KMS-11 (cell line): Measurements from ENCODE around the gene GOT2.
"Not testable (repeated sequence)": the region's sequence is repeated elsewhere in the genome, so short reads cannot be mapped to it uniquely, and the experiment has no call there.

Experiments
- H2AFZ ChIP-seq: fragments of 200-600 bp; sonication (generic); 2 replicates; pipeline ENCODE4 v1.6.1; 2016; ENCODE audit warnings: antibody characterized with exemption, mixed run types, low read depth
- H3K27ac ChIP-seq: fragments of 200-600 bp; sonication (generic); 2 replicates; pipeline ENCODE4 v1.6.1; 2016; ENCODE audit warnings: mild to moderate bottlenecking, mixed run types
- H3K27me3 ChIP-seq: fragments of 200-600 bp; sonication (generic); 2 replicates; pipeline ENCODE4 v1.6.1; 2017; ENCODE audit warnings: mild to moderate bottlenecking, low read depth, mixed run types, moderate library complexity; ENCODE audit not compliant: insufficient read depth
- H3K36me3 ChIP-seq: fragments of 200-600 bp; sonication (generic); 2 replicates; pipeline ENCODE4 v1.6.1; 2017; ENCODE audit warnings: mild to moderate bottlenecking, mixed run types; ENCODE audit not compliant: insufficient read depth
- H3K4me1 ChIP-seq: fragments of 200-600 bp; sonication (generic); 2 replicates; pipeline ENCODE4 v1.6.1; 2016; ENCODE audit warnings: mild to moderate bottlenecking, low read depth, mixed run types; ENCODE audit not compliant: poor library complexity, severe bottlenecking
- H3K4me2 ChIP-seq: fragments of 200-600 bp; sonication (generic); 2 replicates; pipeline ENCODE4 v1.7.0; 2016; ENCODE audit warnings: mild to moderate bottlenecking, mixed run types
- H3K4me3 ChIP-seq: fragments of 200-600 bp; sonication (generic); IDR thresholded peaks from 2 replicates; pipeline ENCODE4 v1.6.1; 2017; ENCODE audit warnings: low read depth, low read length, mixed read lengths; ENCODE audit not compliant: insufficient read depth
- H3K79me2 ChIP-seq: fragments of 200-600 bp; sonication (generic); 2 replicates; pipeline ENCODE4 v1.6.1; 2016; ENCODE audit warnings: low read depth, mixed run types; ENCODE audit not compliant: insufficient read depth
- H3K9ac ChIP-seq: fragments of 200-600 bp; sonication (generic); 2 replicates; pipeline ENCODE4 v1.6.1; 2016; ENCODE audit warnings: mild to moderate bottlenecking, mixed run types
- H4K20me1 ChIP-seq: fragments of 200-600 bp; sonication (generic); 2 replicates; pipeline ENCODE4 v1.6.1; 2016; ENCODE audit warnings: mild to moderate bottlenecking, mixed run types; ENCODE audit not compliant: insufficient read depth
- TF ChIP-seq, protein P1 (sequence below): fragments of 200-600 bp; sonication (generic); conservative IDR thresholded peaks from 2 replicates; pipeline ENCODE4 v1.6.1; 2017; ENCODE audit warnings: low read depth, mild to moderate bottlenecking, antibody characterized with exemption, low read length, moderate library complexity, mixed read lengths

GOT2 gene

DNA sequence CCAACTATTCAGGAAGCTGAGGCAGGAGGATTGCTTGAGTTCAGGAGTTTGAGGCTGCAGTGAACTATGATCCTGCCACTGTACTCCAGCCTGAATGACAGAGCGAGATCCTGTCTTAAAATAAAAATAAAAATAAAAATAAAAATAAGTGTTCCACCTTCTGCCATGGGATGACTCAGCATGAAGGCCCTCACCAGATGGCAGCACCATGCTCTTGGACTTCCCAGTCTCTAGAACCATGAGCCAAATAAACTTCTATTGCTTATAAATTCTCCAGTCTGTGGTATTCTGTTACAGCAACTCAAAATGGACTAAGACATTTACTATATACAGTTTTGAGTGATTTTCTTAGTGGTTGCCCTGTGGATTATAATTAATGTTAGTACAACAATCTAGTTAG, 41.7 kb downstream of the GOT2 start:
- H3K36me3 ChIP-seq = no peaks in the 10 kb centered on the region

DNA sequence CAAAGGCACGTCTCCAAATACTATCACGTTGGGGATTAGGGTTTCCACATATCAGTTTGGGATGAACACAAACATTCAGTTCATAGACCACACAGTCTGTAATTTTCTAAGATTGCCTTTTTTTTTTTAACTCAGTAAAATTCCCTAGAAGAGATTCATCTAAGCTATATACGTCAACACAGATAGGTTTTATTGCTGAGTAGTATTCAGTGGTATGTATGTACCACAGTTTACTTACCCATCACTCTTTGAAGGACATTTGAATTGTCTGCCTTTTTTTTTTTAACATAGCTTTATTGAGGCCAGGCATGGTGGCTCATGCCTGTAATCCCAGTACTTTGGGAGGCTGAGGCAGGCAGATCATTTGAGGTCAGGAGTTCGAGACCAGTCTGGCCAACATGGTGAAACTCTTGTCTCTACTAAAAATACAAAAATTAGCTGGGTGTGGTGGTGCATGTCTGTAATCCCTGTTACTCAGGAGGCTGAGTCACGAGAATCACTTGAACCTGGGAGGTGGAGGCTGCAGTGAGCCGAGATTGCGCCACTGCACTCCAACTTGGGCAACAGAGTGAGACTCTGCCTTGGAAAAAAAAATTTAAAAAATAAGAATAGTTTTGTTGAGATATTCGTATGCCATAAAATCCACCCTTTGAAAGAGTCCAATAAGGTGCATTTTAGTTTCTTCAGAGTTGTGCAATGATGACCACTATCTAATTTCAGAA, 47.0 kb downstream of the GOT2 start:
- H3K4me3 ChIP-seq, H4K20me1 ChIP-seq, H2AFZ ChIP-seq, H3K27ac ChIP-seq, H3K36me3 ChIP-seq, H3K9ac ChIP-seq, H3K4me2 ChIP-seq, H3K4me1 ChIP-seq, H3K79me2 ChIP-seq, H3K27me3 ChIP-seq: not testable (repeated sequence)

More for the DNA sequence above, 41.7 kb downstream of the GOT2 start:
- H3K4me3 ChIP-seq = no peak overlapping the region
- H3K4me1 ChIP-seq = no peaks in the 10 kb centered on the region
- H2AFZ ChIP-seq = no peak overlapping the region
- no peak overlapping the region for H3K27ac ChIP-seq
- TF ChIP-seq, protein P1, sequence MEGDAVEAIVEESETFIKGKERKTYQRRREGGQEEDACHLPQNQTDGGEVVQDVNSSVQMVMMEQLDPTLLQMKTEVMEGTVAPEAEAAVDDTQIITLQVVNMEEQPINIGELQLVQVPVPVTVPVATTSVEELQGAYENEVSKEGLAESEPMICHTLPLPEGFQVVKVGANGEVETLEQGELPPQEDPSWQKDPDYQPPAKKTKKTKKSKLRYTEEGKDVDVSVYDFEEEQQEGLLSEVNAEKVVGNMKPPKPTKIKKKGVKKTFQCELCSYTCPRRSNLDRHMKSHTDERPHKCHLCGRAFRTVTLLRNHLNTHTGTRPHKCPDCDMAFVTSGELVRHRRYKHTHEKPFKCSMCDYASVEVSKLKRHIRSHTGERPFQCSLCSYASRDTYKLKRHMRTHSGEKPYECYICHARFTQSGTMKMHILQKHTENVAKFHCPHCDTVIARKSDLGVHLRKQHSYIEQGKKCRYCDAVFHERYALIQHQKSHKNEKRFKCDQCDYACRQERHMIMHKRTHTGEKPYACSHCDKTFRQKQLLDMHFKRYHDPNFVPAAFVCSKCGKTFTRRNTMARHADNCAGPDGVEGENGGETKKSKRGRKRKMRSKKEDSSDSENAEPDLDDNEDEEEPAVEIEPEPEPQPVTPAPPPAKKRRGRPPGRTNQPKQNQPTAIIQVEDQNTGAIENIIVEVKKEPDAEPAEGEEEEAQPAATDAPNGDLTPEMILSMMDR = no peak
- H3K4me2 ChIP-seq = no peak overlapping the region
- no peaks in the 10 kb centered on the region for H3K27me3 ChIP-seq
- no peaks in the 10 kb centered on the region for H3K79me2 ChIP-seq
- no peaks in the 10 kb centered on the region for H4K20me1 ChIP-seq
- no peak overlapping the region for H3K9ac ChIP-seq

DNA sequence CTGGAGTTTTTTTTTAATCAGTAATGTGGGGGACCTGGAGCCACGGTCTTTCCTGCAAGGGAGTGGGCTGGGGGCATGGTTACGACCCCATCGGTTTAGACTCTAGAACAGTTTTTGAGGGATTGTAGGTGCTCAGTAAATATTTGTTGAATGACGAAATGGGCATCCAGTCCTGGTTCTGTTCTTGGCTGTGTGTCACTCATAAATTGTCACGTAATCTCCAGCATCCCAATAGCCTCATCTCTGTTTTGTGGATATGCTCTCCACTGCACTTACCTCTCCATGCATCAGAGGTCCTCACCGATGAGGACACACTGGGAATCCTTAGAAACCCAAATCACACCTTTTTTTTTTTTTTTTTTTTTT, 49.0 kb downstream of the GOT2 start:
- H3K4me2 ChIP-seq = peak overlapping the region; percentile 98
- no peaks in the 10 kb centered on the region for H4K20me1 ChIP-seq
- H3K4me3 ChIP-seq = no peak overlapping the region
- H3K27me3 ChIP-seq = no peaks in the 10 kb centered on the region
- no peaks in the 10 kb centered on the region for H3K36me3 ChIP-seq
- H3K79me2 ChIP-seq = no peaks in the 10 kb centered on the region
- TF ChIP-seq, protein P1 = no peak
- H2AFZ ChIP-seq = peak overlapping the region; percentile 92
- no peak overlapping the region; the same call in 1 of the 2 replicates for H3K9ac ChIP-seq
- no peak overlapping the region for H3K27ac ChIP-seq
- peaks cover 7% of the 10 kb centered on the region for H3K4me1 ChIP-seq

DNA sequence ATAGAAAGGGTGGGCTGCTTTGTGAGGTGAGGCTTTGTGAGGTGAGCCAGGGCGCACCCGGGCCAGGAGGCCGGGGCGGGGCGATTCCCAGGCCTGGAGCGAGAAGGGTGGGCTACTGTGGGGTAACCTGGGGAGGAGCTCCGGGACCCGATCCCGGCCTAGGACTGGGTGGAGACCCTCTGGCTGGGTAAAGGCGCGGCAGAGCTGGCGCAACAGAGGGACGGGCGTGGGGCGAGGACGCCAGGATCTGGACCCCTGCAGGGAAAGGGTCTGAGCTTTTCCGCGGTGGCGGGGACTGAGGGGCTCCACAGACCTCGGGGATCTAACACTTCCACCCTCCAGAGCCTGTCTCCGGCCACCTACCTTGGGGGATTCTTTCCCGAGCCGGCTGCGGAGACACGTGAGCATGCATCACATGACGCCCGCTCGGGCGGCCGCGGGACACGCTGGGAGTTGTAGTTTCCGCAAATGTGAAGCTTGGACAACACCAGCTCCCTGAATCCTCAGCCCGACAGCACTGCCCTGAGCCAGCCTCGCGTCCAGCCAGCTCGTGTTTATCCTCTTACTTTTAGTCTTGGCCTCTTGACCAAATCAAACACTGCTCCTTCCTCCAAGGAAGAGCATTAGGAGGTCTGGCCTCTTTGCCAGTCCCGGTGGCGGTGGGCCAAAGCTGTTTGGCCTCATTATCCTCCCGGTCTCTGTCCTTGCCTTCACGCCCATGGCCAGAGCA, 49.6 kb downstream of the GOT2 start, which contains the start of gene SLC38A7:
TSS of gene SLC38A7 (minus strand) at position 417 of the 730 bp plus-strand sequence. CDS start 4,644 bp downstream, outside the sequence.
- TF ChIP-seq, protein P1 = no peak
- no peak within 1 kb of the TSS for H3K27ac ChIP-seq

DNA sequence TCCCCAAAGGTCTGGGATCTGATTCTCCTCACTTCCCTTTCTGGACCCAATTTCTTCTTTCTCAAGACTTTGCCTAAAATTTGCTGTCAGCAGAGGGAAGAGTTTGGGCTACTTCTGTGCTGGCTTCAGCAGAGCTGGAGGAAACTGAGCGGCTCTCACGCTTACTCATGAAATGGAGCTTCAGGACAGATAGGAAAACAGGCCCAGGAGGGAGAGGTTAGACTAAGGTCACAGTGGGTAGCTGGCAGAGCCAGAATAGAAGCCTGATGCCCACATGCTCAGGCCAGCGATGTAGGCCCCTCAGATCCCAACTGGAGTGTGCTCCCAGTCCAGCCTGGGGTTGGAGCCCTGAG, 50.1 kb downstream of the GOT2 start:
- TF ChIP-seq, protein P1 = no peak
- Histone ChIP-seq H3K36me3 (no peaks in the 10 kb centered on the region), H3K27me3 (no peaks in the 10 kb centered on the region), H4K20me1 (no peaks in the 10 kb centered on the region), H3K4me1 (peaks cover 7% of the 10 kb centered on the region), H3K9ac (peak overlapping the region; percentile 67; the same call in 1 of the 2 replicates), H3K79me2 (no peaks in the 10 kb centered on the region), H3K4me3 (no peak overlapping the region), H3K27ac (no peak overlapping the region), H2AFZ (peak overlapping the region; percentile 92), H3K4me2 (peak overlapping the region; percentile 98)

More for the DNA sequence above, 49.6 kb downstream of the GOT2 start, which contains the start of gene SLC38A7:
- no peaks in the 10 kb centered on the region for H4K20me1 ChIP-seq
- H3K27me3 ChIP-seq = no peaks in the 10 kb centered on the region
- peaks cover 7% of the 10 kb centered on the region for H3K4me1 ChIP-seq
- peak within 1 kb of the TSS; percentile 98 for H3K4me2 ChIP-seq
- no peaks in the 10 kb centered on the region for H3K79me2 ChIP-seq
- no peaks in the 10 kb centered on the region for H3K36me3 ChIP-seq
- H3K9ac ChIP-seq = peak within 1 kb of the TSS; percentile 67; the same call in 1 of the 2 replicates
- H3K4me3 ChIP-seq = no peak within 1 kb of the TSS
- peak within 1 kb of the TSS; percentile 92 for H2AFZ ChIP-seq
